CD14-positive monocyte (primary cell): ENCODE data around the gene PRDM8. TPM values are rescaled to one million over a fixed set of nuclear protein-coding genes. Genes with fewer than 3 reads are reported as not detected.

Experiments
- DNase-seq, 3 donors: peaks; one replicate each; pipeline ENCODE4 v3.0.0-alpha.2; 2011 to 2022
- H2AFZ ChIP-seq: 2 replicates; pipeline ENCODE4 v1.6.0; 2012; ENCODE audit warnings: mild to moderate bottlenecking, low read depth, low read length, inconsistent platforms; ENCODE audit not compliant: insufficient read depth, poor library complexity, severe bottlenecking
- H3K27ac ChIP-seq, 2 donors: 1 replicate in 1 of 2; 2 replicates in 1 of 2; pipeline ENCODE4 v1.5.1; 2012 to 2013; ENCODE audit warnings: low read length in 2 of 2, control low read depth in 1 of 2, inconsistent platforms in 1 of 2, low read depth in 1 of 2, mild to moderate bottlenecking in 1 of 2
- H3K27me3 ChIP-seq, 2 donors: one replicate each; pipeline versions ENCODE4 v1.6.0 to v1.6.1; 2011 to 2013; ENCODE audit warnings: low read length in 2 of 2; ENCODE audit not compliant: control insufficient read depth in 2 of 2, insufficient read depth in 2 of 2
- H3K36me3 ChIP-seq, 2 donors: replicated peaks in 1 of 2; 1 replicate in 1 of 2; 2 replicates in 1 of 2; pipeline versions ENCODE4 v1.5.1 to v1.6.1; 2012 to 2013; ENCODE audit warnings: low read length in 2 of 2, control low read depth in 1 of 2, inconsistent platforms in 1 of 2, mild to moderate bottlenecking in 1 of 2; ENCODE audit not compliant: insufficient read depth in 2 of 2, control insufficient read depth in 1 of 2
- H3K4me1 ChIP-seq, 2 donors: 1 replicate in 1 of 2; 2 replicates in 1 of 2; pipeline versions ENCODE4 v1.5.1 to v1.6.1; 2012 to 2013; ENCODE audit warnings: low read length in 2 of 2, control low read depth in 1 of 2, inconsistent platforms in 1 of 2, mild to moderate bottlenecking in 1 of 2, moderate library complexity in 1 of 2; ENCODE audit not compliant: insufficient read depth in 2 of 2, control insufficient read depth in 1 of 2
- H3K4me2 ChIP-seq: replicated peaks from 2 replicates; pipeline ENCODE3; 2012; ENCODE audit warnings: low read length, moderate library complexity, mild to moderate bottlenecking; ENCODE audit not compliant: poor library complexity, severe bottlenecking; ENCODE audit errors: extremely low read depth
- H3K4me3 ChIP-seq, 3 experiments: fragments of 200-600 bp in 1 of 3; sonication (generic) in 1 of 3; replicated peaks in 1 of 3; 1 replicate in 2 of 3; 2 replicates in 1 of 3; pipeline ENCODE4 v1.5.1; 2011 to 2013; ENCODE audit warnings: low read length in 3 of 3, mild to moderate bottlenecking in 3 of 3, control low read depth in 2 of 3, low read depth in 2 of 3, inconsistent platforms in 1 of 3, moderate library complexity in 1 of 3
- H3K79me2 ChIP-seq: 2 replicates; pipeline ENCODE4 v1.6.0; 2012; ENCODE audit warnings: mild to moderate bottlenecking, control low read depth, inconsistent platforms, low read length, moderate library complexity; ENCODE audit not compliant: insufficient read depth
- H3K9ac ChIP-seq: 2 replicates; pipeline ENCODE4 v1.6.0; 2017; ENCODE audit warnings: low read length, mild to moderate bottlenecking; ENCODE audit not compliant: insufficient read depth, poor library complexity, severe bottlenecking
- H3K9me3 ChIP-seq, 2 donors: replicated peaks in 1 of 2; 1 replicate in 1 of 2; 2 replicates in 1 of 2; pipeline versions ENCODE4 v1.5.1 to v1.6.1; 2012 to 2013; ENCODE audit warnings: low read length in 2 of 2, control low read depth in 1 of 2; ENCODE audit not compliant: control insufficient read depth in 1 of 2, insufficient read depth in 1 of 2
- H4K20me1 ChIP-seq: 2 replicates; pipeline ENCODE4 v1.6.0; 2012; ENCODE audit warnings: mild to moderate bottlenecking, low read length, control low read depth, moderate library complexity; ENCODE audit not compliant: insufficient read depth
- H3K27ac Mint-ChIP-seq, 7 donors: one replicate each; pipeline ENCODE4 v1.8.0; 2020; ENCODE audit warnings: mild to moderate bottlenecking in 7 of 7, mixed read lengths in 7 of 7, moderate library complexity in 6 of 7, inconsistent platforms in 2 of 7
- H3K27me3 Mint-ChIP-seq, 3 donors: one replicate each; pipeline ENCODE4 v1.8.0; 2021 to 2022; ENCODE audit warnings: low read depth in 3 of 3, mild to moderate bottlenecking in 3 of 3, mixed read lengths in 3 of 3, moderate library complexity in 3 of 3, inconsistent platforms in 1 of 3
- H3K36me3 Mint-ChIP-seq, 2 donors: one replicate each; pipeline ENCODE4 v1.8.0; 2020; ENCODE audit warnings: mixed read lengths in 2 of 2, inconsistent platforms in 1 of 2, mild to moderate bottlenecking in 1 of 2
- H3K4me1 Mint-ChIP-seq: one replicate; pipeline ENCODE4 v1.8.0; 2020; ENCODE audit warnings: mild to moderate bottlenecking, mixed read lengths
- H3K4me3 Mint-ChIP-seq, 2 donors: one replicate each; pipeline ENCODE4 v1.8.0; 2020; ENCODE audit warnings: mild to moderate bottlenecking in 2 of 2, mixed read lengths in 2 of 2, moderate library complexity in 1 of 2
- H3K9me3 Mint-ChIP-seq, 7 donors: one replicate each; pipeline ENCODE4 v1.8.0; 2020 to 2022; ENCODE audit warnings: mixed read lengths in 7 of 7, mild to moderate bottlenecking in 6 of 7, moderate library complexity in 6 of 7, inconsistent platforms in 2 of 7
- CTCF ChIP-seq: fragments of 200-600 bp; IDR thresholded peaks from one replicate; pipeline ENCODE4 v1.8.0; 2022; ENCODE audit warnings: antibody characterized with exemption, mild to moderate bottlenecking
- WGBS: methylation state at CpG from one replicate; pipeline ENCODE4 v1.1.5; 2013; ENCODE audit warnings: missing lambda C conversion rate; ENCODE audit not compliant: insufficient coverage; 5-methylcytosine and 5-hydroxymethylcytosine counted together
- intact Hi-C, 2 donors: fragments of 100-400 bp; cut with micrococcal nuclease; formaldehyde crosslinking; loops; one replicate each; pipeline versions ENCODE4 v1.15.0 to v1.15.1; 2023
- polyA plus RNA-seq, 3 donors: library from polyadenylated mRNA; depleted of rRNA in 1 of 3; unstranded in 2 of 3; stranded (reverse) in 1 of 3; fragments of 300-500 nt in 2 of 3; fragments of >200 nt in 1 of 3; fragmentation: Illumina TruSeq in 2 of 3; gene quantifications; 1 replicate in 2 of 3; 2 replicates in 1 of 3; pipeline ENCODE4 v1.2.3, GENCODE V29; 2012 to 2021

The PRDM8 gene
- polyA plus RNA-seq, 3 donors = 0.22 to 0.77 (median 0.23) TPM

GRCh38 chr4:80156410-80156809 is 40.9 kb upstream of the PRDM8 start:
- no peaks in the 10 kb centered on the region for H3K36me3 Mint-ChIP-seq
- H3K36me3 ChIP-seq = no peaks in the 10 kb centered on the region
- no CpG with 5 or more reads among the region's 2 CpGs for WGBS
- H3K9me3 ChIP-seq = no peaks in the 10 kb centered on the region
- no peak overlapping the region for H3K27ac Mint-ChIP-seq
- no peak overlapping the region for H3K4me3 ChIP-seq
- no peaks in the 10 kb centered on the region for H3K4me1 Mint-ChIP-seq
- H3K27me3 ChIP-seq = no peaks in the 10 kb centered on the region
- intact Hi-C loops = no loop called here
- TF ChIP-seq CTCF = no peak
- H2AFZ ChIP-seq = no peak overlapping the region
- H3K9ac ChIP-seq = no peak overlapping the region
- no peaks in the 10 kb centered on the region for H3K4me1 ChIP-seq
- DNase-seq = no peak
- H3K9me3 Mint-ChIP-seq = peaks cover 0 to 3% (median 0%) of the 10 kb centered on the region in 7 donors
- no peak overlapping the region for H3K4me2 ChIP-seq
- no peak overlapping the region for H3K27ac ChIP-seq
- H3K79me2 ChIP-seq = no peaks in the 10 kb centered on the region
- no peaks in the 10 kb centered on the region for H4K20me1 ChIP-seq
- no peaks in the 10 kb centered on the region for H3K27me3 Mint-ChIP-seq
- H3K4me3 Mint-ChIP-seq = no peak overlapping the region

GRCh38 chr4:80161413-80162058 is 35.8 kb upstream of the PRDM8 start:
- Histone ChIP-seq H3K27me3 (no peaks in the 10 kb centered on the region), H4K20me1 (no peaks in the 10 kb centered on the region), H2AFZ (no peak overlapping the region), H3K27ac (no peak overlapping the region), H3K36me3 (no peaks in the 10 kb centered on the region), H3K9ac (no peak overlapping the region), H3K4me3 (no peak overlapping the region), H3K79me2 (no peaks in the 10 kb centered on the region), H3K4me1 (no peaks in the 10 kb centered on the region), H3K4me2 (no peak overlapping the region), H3K9me3 (no peaks in the 10 kb centered on the region)
- Mint-ChIP-seq H3K4me3 (no peak overlapping the region), H3K4me1 (no peaks in the 10 kb centered on the region), H3K27me3 (peaks cover 0 to 3% (median 2%) of the 10 kb centered on the region in 3 donors), H3K9me3 (peaks cover 0 to 6% (median 1%) of the 10 kb centered on the region in 7 donors), H3K36me3 (no peaks in the 10 kb centered on the region), H3K27ac (no peak overlapping the region)
- WGBS = 97% methylated on average over 9 of the region's 12 CpGs
- no peak for DNase-seq
- intact Hi-C loops = no loop called here
- TF ChIP-seq CTCF = no peak
